B cell (primary cell): Measurements from ENCODE around the gene SASS6.

ENCODE experiments used
- CTCF ChIP-seq: fragments of 200-600 bp; IDR thresholded peaks from one replicate; pipeline ENCODE4 v1.8.0; 2022; ENCODE audit warnings: antibody characterized with exemption, mild to moderate bottlenecking
- EZH2 ChIP-seq: IDR thresholded peaks from 2 replicates; pipeline ENCODE4 v1.6.1; 2012; ENCODE audit warnings: borderline replicate concordance, low read depth, mild to moderate bottlenecking, moderate library complexity, low read length; ENCODE audit not compliant: insufficient read depth, poor library complexity, severe bottlenecking

GRCh38 chr1:100037927-100038659 lies 94.6 kb downstream of the SASS6 start:
- TF ChIP-seq EZH2 (no peak), CTCF (no peak)
